Keratinocyte (primary cell): ENCODE data around the gene SMTNL1. TPM values are rescaled to one million over a fixed set of nuclear protein-coding genes. Genes with fewer than 3 reads are reported as not detected.

ENCODE experiments used
- DNase-seq: peaks from one replicate; pipeline ENCODE4 v3.0.0-alpha.2; 2011; ENCODE audit warnings: low read depth, missing footprints, low spot score
- FAIRE-seq: peaks from 2 replicates; lab custom pipeline; 2011; peaks lifted over from hg19 to GRCh38; lab: Jason Lieb, UNC
- H2AFZ ChIP-seq: 2 replicates; pipeline ENCODE4 v1.6.0; 2012; ENCODE audit warnings: low read length, control low read depth, inconsistent platforms; ENCODE audit not compliant: control insufficient read depth
- H3K27ac ChIP-seq: 2 replicates; pipeline ENCODE4 v1.5.1; 2011; ENCODE audit warnings: low read length; ENCODE audit not compliant: control insufficient read depth, insufficient read depth
- H3K27me3 ChIP-seq: 3 replicates; pipeline ENCODE4 v1.6.0; 2011; ENCODE audit warnings: low read length; ENCODE audit not compliant: control insufficient read depth, insufficient read depth; ENCODE audit errors: extremely low read depth
- H3K36me3 ChIP-seq, 2 experiments: 2 replicates in 1 of 2; 3 replicates in 1 of 2; pipeline ENCODE4 v1.5.1; 2011; ENCODE audit warnings: low read length in 2 of 2, mild to moderate bottlenecking in 1 of 2; ENCODE audit not compliant: control insufficient read depth in 2 of 2, insufficient read depth in 2 of 2; ENCODE audit errors: extremely low read depth in 1 of 2
- H3K4me1 ChIP-seq: 3 replicates; pipeline ENCODE4 v1.5.1; 2011; ENCODE audit warnings: low read length; ENCODE audit not compliant: control insufficient read depth, insufficient read depth; ENCODE audit errors: extremely low read depth
- H3K4me2 ChIP-seq: 3 replicates; pipeline ENCODE4 v1.6.0; 2011; ENCODE audit warnings: low read depth, low read length; ENCODE audit not compliant: control insufficient read depth, insufficient read depth; ENCODE audit errors: extremely low read depth
- H3K4me3 ChIP-seq, 3 experiments: fragments of 200-600 bp in 1 of 3; sonication (generic) in 1 of 3; 2 replicates in 2 of 3; 3 replicates in 1 of 3; pipeline ENCODE4 v1.5.1; 2011 to 2016; ENCODE audit warnings: low read length in 3 of 3, mild to moderate bottlenecking in 3 of 3, control low read depth in 2 of 3, inconsistent platforms in 1 of 3, low read depth in 1 of 3, mixed read lengths in 1 of 3, mixed run types in 1 of 3, moderate library complexity in 1 of 3; ENCODE audit not compliant: control insufficient read depth in 2 of 3, insufficient read depth in 2 of 3; ENCODE audit errors: extremely low read depth in 1 of 3
- H3K79me2 ChIP-seq: 2 replicates; pipeline ENCODE4 v1.6.0; 2012; ENCODE audit warnings: low read length; ENCODE audit not compliant: control insufficient read depth, insufficient read depth
- H3K9ac ChIP-seq: 3 replicates; pipeline ENCODE4 v1.6.0; 2011; ENCODE audit warnings: low read length; ENCODE audit not compliant: control insufficient read depth, insufficient read depth; ENCODE audit errors: extremely low read depth
- H3K9me1 ChIP-seq: 3 replicates; pipeline ENCODE4 v1.6.0; 2011; ENCODE audit warnings: low read length; ENCODE audit not compliant: control insufficient read depth, insufficient read depth; ENCODE audit errors: extremely low read depth
- H3K9me3 ChIP-seq: 2 replicates; pipeline ENCODE4 v1.5.1; 2012; ENCODE audit warnings: low read depth, low read length; ENCODE audit not compliant: control insufficient read depth
- H4K20me1 ChIP-seq: 3 replicates; pipeline ENCODE4 v1.6.0; 2011; ENCODE audit warnings: low read length; ENCODE audit not compliant: control insufficient read depth, insufficient read depth; ENCODE audit errors: extremely low read depth
- EZH2 ChIP-seq: IDR thresholded peaks from one replicate; pipeline ENCODE4 v1.6.1; 2012; ENCODE audit warnings: inconsistent platforms, mild to moderate bottlenecking, low read length, moderate library complexity
- dilution Hi-C: fragments of 300-500 bp; cut with MboI; formaldehyde crosslinking; loops from one replicate; pipeline ENCODE4 v1.7.0; 2020; ENCODE audit warnings: low sequenced_read_pairs; ENCODE audit not compliant: extremely low pct_ligation_motif_present
- polyA plus RNA-seq, 5 experiments: library from polyadenylated mRNA; depleted of rRNA in 3 of 5; stranded (reverse) in 3 of 5; stranded (forward) in 1 of 5; unstranded in 1 of 5; fragments of >200 nt; gene quantifications; 1 replicate in 1 of 5; 2 replicates in 3 of 5; 3 replicates in 1 of 5; pipeline versions ENCODE4 v1.2.1 to v1.2.3, GENCODE V29; 2011 to 2012; ENCODE audit warnings: missing spikeins in 2 of 5, low read depth in 1 of 5, low replicate concordance in 1 of 5
- TF ChIP-seq, protein P1 (sequence below), 3 experiments: IDR thresholded peaks in 1 of 3; conservative IDR thresholded peaks in 1 of 3; optimal IDR thresholded peaks in 1 of 3; 2 replicates in 2 of 3; 3 replicates in 1 of 3; pipeline versions ENCODE3 to v1.5.1; 2011; ENCODE audit warnings: low read length in 3 of 3, mild to moderate bottlenecking in 3 of 3, moderate library complexity in 2 of 3, control low read depth in 1 of 3, inconsistent platforms in 1 of 3; ENCODE audit not compliant: insufficient read depth in 2 of 3; ENCODE audit errors: extremely low read depth in 1 of 3

SMTNL1 gene
- polyA plus RNA-seq, 1 donor (not counting 4 experiments of a cell fraction or from before 2014, with no cell fraction given) = not detected

- Histone ChIP-seq H3K36me3 (peaks cover 0 to 3% of the 10 kb centered on the region in 2 experiments), H3K9me3 (no peaks in the 10 kb centered on the region), H3K9me1 (no peaks in the 10 kb centered on the region), H4K20me1 (no peaks in the 10 kb centered on the region), H3K4me2 (no peak overlapping the region), H3K4me1 (peaks cover 9% of the 10 kb centered on the region), H3K27ac (no peak overlapping the region), H3K27me3 (peaks cover 4% of the 10 kb centered on the region), H3K4me3 (no peak overlapping the region), H2AFZ (no peak overlapping the region), H3K79me2 (no peaks in the 10 kb centered on the region), H3K9ac (no peak overlapping the region)
- FAIRE-seq (no peak), DNase-seq (no peak)
- TF ChIP-seq, protein P1, sequence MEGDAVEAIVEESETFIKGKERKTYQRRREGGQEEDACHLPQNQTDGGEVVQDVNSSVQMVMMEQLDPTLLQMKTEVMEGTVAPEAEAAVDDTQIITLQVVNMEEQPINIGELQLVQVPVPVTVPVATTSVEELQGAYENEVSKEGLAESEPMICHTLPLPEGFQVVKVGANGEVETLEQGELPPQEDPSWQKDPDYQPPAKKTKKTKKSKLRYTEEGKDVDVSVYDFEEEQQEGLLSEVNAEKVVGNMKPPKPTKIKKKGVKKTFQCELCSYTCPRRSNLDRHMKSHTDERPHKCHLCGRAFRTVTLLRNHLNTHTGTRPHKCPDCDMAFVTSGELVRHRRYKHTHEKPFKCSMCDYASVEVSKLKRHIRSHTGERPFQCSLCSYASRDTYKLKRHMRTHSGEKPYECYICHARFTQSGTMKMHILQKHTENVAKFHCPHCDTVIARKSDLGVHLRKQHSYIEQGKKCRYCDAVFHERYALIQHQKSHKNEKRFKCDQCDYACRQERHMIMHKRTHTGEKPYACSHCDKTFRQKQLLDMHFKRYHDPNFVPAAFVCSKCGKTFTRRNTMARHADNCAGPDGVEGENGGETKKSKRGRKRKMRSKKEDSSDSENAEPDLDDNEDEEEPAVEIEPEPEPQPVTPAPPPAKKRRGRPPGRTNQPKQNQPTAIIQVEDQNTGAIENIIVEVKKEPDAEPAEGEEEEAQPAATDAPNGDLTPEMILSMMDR (optimal IDR thresholded peaks at IDR 0.05 in 1 of 3, IDR thresholded peaks at IDR 0.05 in 1 of 3, conservative IDR thresholded peaks at IDR 0.05 in 1 of 3; ENCODE audit: extremely low read depth in 1 of 3, insufficient read depth in 2 of 3, low read length in 3 of 3) = no peak
- TF ChIP-seq EZH2 = no peak
- dilution Hi-C loops = no loop called here
Measured at GRCh38 chr11:57544566-57544965, 7.2 kb downstream of the SMTNL1 start.

DNA sequence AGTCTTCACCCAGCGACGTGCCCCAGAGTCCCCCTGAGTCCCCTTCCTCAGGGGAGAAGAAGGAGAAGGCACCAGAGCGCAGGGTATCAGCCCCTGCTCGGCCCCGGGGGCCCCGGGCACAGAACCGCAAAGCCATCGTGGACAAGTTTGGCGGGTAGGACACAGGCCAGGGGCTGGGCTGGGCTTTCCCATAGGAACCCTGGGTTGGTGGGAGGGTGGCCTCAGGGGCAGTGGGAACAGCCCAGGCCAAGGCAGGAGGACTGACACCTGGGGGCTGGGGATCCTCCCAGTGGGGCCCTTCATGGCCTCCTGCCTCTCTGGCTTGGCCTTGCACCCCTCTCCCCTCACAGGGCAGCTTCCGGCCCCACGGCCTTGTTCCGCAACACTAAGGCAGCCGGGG, 8.5 kb downstream of the SMTNL1 start:
- Histone ChIP-seq H3K4me2 (no peak overlapping the region), H3K27me3 (peaks cover 4% of the 10 kb centered on the region), H4K20me1 (no peaks in the 10 kb centered on the region), H2AFZ (no peak overlapping the region), H3K9me3 (no peaks in the 10 kb centered on the region), H3K4me3 (no peak overlapping the region), H3K9me1 (no peaks in the 10 kb centered on the region), H3K79me2 (no peaks in the 10 kb centered on the region), H3K27ac (no peak overlapping the region), H3K4me1 (peaks cover 9% of the 10 kb centered on the region), H3K36me3 (peaks cover 0 to 13% of the 10 kb centered on the region in 2 experiments), H3K9ac (no peak overlapping the region)
- FAIRE-seq (no peak), DNase-seq (no peak)
- dilution Hi-C loops = no loop called here
- TF ChIP-seq EZH2 = no peak
- TF ChIP-seq, protein P1 (optimal IDR thresholded peaks at IDR 0.05 in 1 of 3, IDR thresholded peaks at IDR 0.05 in 1 of 3, conservative IDR thresholded peaks at IDR 0.05 in 1 of 3; ENCODE audit: extremely low read depth in 1 of 3, insufficient read depth in 2 of 3, low read length in 3 of 3) = no peak
